ENCODE results near the gene RC3H1. TPM values are rescaled to one million over a fixed set of nuclear protein-coding genes. Genes with fewer than 3 reads are reported as not detected.

The RC3H1 gene
- 32.4 and 32.8 TPM in 2 replicates for total RNA-seq (ENCODE audit: low replicate concordance)

DNA sequence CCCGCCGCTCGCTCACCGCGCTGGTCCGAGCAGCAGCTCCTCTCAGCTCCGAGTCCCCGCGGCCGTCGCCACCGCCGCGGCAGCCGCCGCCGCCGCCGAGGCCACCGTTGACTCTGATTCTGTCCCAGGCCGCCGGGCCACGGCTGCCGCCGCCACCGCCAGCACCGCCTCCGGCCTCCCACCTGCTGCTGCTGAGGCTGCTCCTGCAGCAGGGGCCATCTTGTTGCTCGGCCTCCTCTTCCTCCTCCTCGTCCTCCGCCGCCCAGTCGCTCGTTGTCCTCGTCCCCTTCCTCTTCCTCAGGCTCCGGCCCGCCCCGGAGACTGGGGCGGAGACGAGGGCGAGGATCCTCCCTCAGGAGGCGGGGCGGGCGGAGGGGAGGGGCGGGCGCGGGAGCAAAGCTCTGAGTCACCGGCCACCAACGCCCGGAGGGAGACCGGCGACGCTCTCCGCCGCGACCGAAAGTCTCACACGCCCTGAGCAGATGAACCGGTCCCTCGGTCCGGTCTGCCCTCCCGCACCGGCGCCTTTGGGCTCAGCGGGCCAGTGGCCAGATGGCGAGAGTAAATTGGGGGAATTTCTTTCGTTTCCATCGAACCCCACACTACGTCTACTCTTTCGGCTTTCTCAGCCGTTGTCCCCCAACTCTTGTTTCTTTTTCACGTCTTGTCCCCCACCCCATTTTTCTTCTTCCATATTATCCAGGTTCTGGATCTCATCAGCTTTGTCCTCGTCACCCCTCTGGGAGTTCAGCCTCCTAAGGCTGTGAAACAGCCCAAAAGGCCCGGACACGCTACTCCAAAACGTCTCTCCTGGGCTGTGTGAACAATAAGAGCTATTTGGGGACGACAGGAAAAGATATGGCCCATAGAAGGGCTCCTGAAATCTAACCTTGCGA is at the start of gene RC3H1:
RC3H1 (minus strand) TSS at position 278 of the 896 bp plus-strand sequence. CDS start 29,372 bp downstream, outside the sequence.
- TF ChIP-seq EZH2phosphoT487 (IDR thresholded peaks at IDR 0.05), result no peak
- no peak for TF ChIP-seq CTCF (IDR thresholded peaks at IDR 0.05)
- no peak for TF ChIP-seq EZH2 (IDR thresholded peaks at IDR 0.05)
- Histone ChIP-seq H3K36me3 (no peaks in the 10 kb centered on the region), H3F3A (ENCODE audit: low read depth) (peaks cover 30% of the 10 kb centered on the region), H3K4me2 (peak within 1 kb of the TSS; percentile 96), H4K20me1 (ENCODE audit: low read depth) (peaks cover 44% of the 10 kb centered on the region), H3K4me3 (peak within 1 kb of the TSS; percentile 90), H3K79me2 (ENCODE audit: low read depth) (peaks cover 49% of the 10 kb centered on the region), H3K9me3 (ENCODE audit: low read depth) (no peaks in the 10 kb centered on the region), H3K9ac (peak within 1 kb of the TSS; percentile 92), H3K27me3 (no peaks in the 10 kb centered on the region), H2AFZ (replicated peaks) (peak within 1 kb of the TSS; percentile 78), H3K4me1 (peaks cover 27% of the 10 kb centered on the region), H3K27ac (peak within 1 kb of the TSS; percentile 96)
- Mint-ChIP-seq H3K27me3 (ENCODE audit: insufficient read depth, low read depth) (peaks cover 3% of the 10 kb centered on the region), H3K27ac (peak within 1 kb of the TSS; percentile 99), H3K4me3 (peak within 1 kb of the TSS; percentile 95), H3K36me3 (peaks cover 1% of the 10 kb centered on the region), H3K9me3 (no peaks in the 10 kb centered on the region), H3K4me1 (peaks cover 41% of the 10 kb centered on the region)
- peak; percentile 95 for DNase-seq (ENCODE audit: low spot score)

DNA sequence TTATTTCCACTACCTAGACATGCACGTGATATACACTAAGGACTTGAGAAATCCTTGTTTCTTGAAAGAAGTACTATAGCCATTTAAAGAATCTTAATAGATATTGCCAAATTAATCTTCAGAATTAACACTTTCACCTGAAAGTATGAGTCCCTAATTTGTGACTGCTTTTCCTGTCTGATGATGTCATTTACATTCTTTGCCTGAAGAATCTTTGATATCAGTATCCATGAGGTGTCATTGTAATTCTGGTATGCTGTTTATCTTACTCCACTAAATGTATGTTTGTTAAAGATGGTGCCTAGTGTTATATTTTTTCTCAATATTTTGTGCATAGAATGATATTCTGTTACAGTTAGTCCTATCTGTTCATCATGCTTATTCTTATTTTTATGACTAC is 48.5 kb upstream of the RC3H1 start:
- TF ChIP-seq EZH2 (IDR thresholded peaks at IDR 0.05) (no peak), EZH2phosphoT487 (IDR thresholded peaks at IDR 0.05) (no peak), CTCF (IDR thresholded peaks at IDR 0.05) (no peak)
- Histone ChIP-seq H3F3A (ENCODE audit: low read depth) (no peaks in the 10 kb centered on the region), H3K9ac (no peak overlapping the region), H3K4me1 (peaks cover 3% of the 10 kb centered on the region), H3K27ac (no peak overlapping the region), H3K36me3 (no peaks in the 10 kb centered on the region), H3K79me2 (ENCODE audit: low read depth) (no peaks in the 10 kb centered on the region), H3K4me3 (no peak overlapping the region), H3K9me3 (ENCODE audit: low read depth) (no peaks in the 10 kb centered on the region), H2AFZ (replicated peaks) (no peak overlapping the region), H3K27me3 (no peaks in the 10 kb centered on the region), H3K4me2 (no peak overlapping the region), H4K20me1 (ENCODE audit: low read depth) (no peaks in the 10 kb centered on the region)
- no peak for DNase-seq (ENCODE audit: low spot score)
- Mint-ChIP-seq H3K36me3 (no peaks in the 10 kb centered on the region), H3K4me1 (peaks cover 12% of the 10 kb centered on the region), H3K27me3 (ENCODE audit: insufficient read depth, low read depth) (no peaks in the 10 kb centered on the region), H3K9me3 (no peaks in the 10 kb centered on the region), H3K4me3 (no peak overlapping the region), H3K27ac (no peak overlapping the region)

GRCh38 chr1:174068000-174068399 is 45.8 kb upstream of the RC3H1 start:
- no peak for DNase-seq (ENCODE audit: low spot score)
- Mint-ChIP-seq H3K9me3 (no peaks in the 10 kb centered on the region), H3K36me3 (no peaks in the 10 kb centered on the region), H3K4me1 (peaks cover 2% of the 10 kb centered on the region), H3K27ac (no peak overlapping the region), H3K4me3 (no peak overlapping the region), H3K27me3 (ENCODE audit: insufficient read depth, low read depth) (no peaks in the 10 kb centered on the region)
- Histone ChIP-seq H3K4me3 (no peak overlapping the region), H3K9me3 (ENCODE audit: low read depth) (no peaks in the 10 kb centered on the region), H3K36me3 (no peaks in the 10 kb centered on the region), H3F3A (ENCODE audit: low read depth) (no peaks in the 10 kb centered on the region), H2AFZ (replicated peaks) (peak overlapping the region; percentile 6), H3K4me1 (peaks cover 3% of the 10 kb centered on the region), H3K27ac (no peak overlapping the region), H3K9ac (no peak overlapping the region), H4K20me1 (ENCODE audit: low read depth) (no peaks in the 10 kb centered on the region), H3K27me3 (no peaks in the 10 kb centered on the region), H3K4me2 (no peak overlapping the region), H3K79me2 (ENCODE audit: low read depth) (no peaks in the 10 kb centered on the region)
- TF ChIP-seq EZH2 (IDR thresholded peaks at IDR 0.05) (no peak), CTCF (IDR thresholded peaks at IDR 0.05) (no peak), EZH2phosphoT487 (IDR thresholded peaks at IDR 0.05) (no peak)

All from neural progenitor cell (in vitro differentiated cells).